HTR-8/SVneo (cell line): ENCODE measurements around the gene SPG7.
"Not testable (repeated sequence)": the region's sequence is repeated elsewhere in the genome, so short reads cannot be mapped to it uniquely, and the experiment has no call there.

ENCODE experiments used
- DNase-seq: peaks from one replicate; pipeline ENCODE4 v3.0.0; 2011; ENCODE audit warnings: low spot score, mixed read lengths; ENCODE audit not compliant: insufficient read length
- FAIRE-seq: peaks from 2 replicates; lab custom pipeline; 2011; peaks lifted over from hg19 to GRCh38; lab: Jason Lieb, UNC

SPG7 gene

GRCh38 chr16:89561142-89561883 is 53.1 kb downstream of the SPG7 start:
- FAIRE-seq, result no peak
- no peak for DNase-seq

GRCh38 chr16:89561884-89562599 is 53.8 kb downstream of the SPG7 start:
- no peak for FAIRE-seq
- no peak for DNase-seq

GRCh38 chr16:89562939-89563338 is 54.7 kb downstream of the SPG7 start:
- DNase-seq (no peak), FAIRE-seq (no peak)

GRCh38 chr16:89563639-89564392 is 55.6 kb downstream of the SPG7 start:
- FAIRE-seq (no peak), DNase-seq (no peak)

GRCh38 chr16:89564476-89565255 is 56.5 kb downstream of the SPG7 start:
- DNase-seq, result no peak

GRCh38 chr16:89565256-89565505 is 57.0 kb downstream of the SPG7 start:
- FAIRE-seq, result no peak
- DNase-seq, result no peak

More at GRCh38 chr16:89564476-89565255, 56.5 kb downstream of the SPG7 start:
- FAIRE-seq, result no peak

GRCh38 chr16:89565506-89566372 is 57.5 kb downstream of the SPG7 start:
- DNase-seq, result no peak
- FAIRE-seq, result no peak

- DNase-seq, result no peak
- no peak for FAIRE-seq
Observed at GRCh38 chr16:89567656-89568594, 59.7 kb downstream of the SPG7 start.

- DNase-seq (no peak), FAIRE-seq (no peak)
Observed at GRCh38 chr16:89569506-89570341, 61.5 kb downstream of the SPG7 start.

- DNase-seq, result no peak
- no peak for FAIRE-seq
Observed at GRCh38 chr16:89570342-89570923, 62.2 kb downstream of the SPG7 start.

GRCh38 chr16:89570983-89571598 is 62.9 kb downstream of the SPG7 start:
- not testable (repeated sequence) for FAIRE-seq

GRCh38 chr16:89571636-89572035 is 63.4 kb downstream of the SPG7 start:
- no peak for DNase-seq
- FAIRE-seq, result no peak

More at GRCh38 chr16:89570983-89571598, 62.9 kb downstream of the SPG7 start:
- DNase-seq, result not testable (repeated sequence)

- DNase-seq, result no peak
- FAIRE-seq, result no peak
Observed at GRCh38 chr16:89572073-89572484, 63.9 kb downstream of the SPG7 start.

- DNase-seq (no peak), FAIRE-seq (no peak)
Observed at GRCh38 chr16:89572485-89573205, 64.4 kb downstream of the SPG7 start.

GRCh38 chr16:89573826-89574680 is 65.8 kb downstream of the SPG7 start:
- FAIRE-seq (peak; percentile 20), DNase-seq (no peak)
